DND-41 (cell line): ENCODE data around the gene DCLK2.

Source experiments
- ATAC-seq: fragments of 200-7000 bp; cut with Tn5 transposase; 3 replicates; pipeline ENCODE4 v1.9.1; 2021; ENCODE audit warnings: low read depth; ENCODE audit not compliant: insufficient read depth
- DNase-seq: peaks from one replicate; pipeline ENCODE4 v3.0.0-alpha.2; 2020
- H2AFZ ChIP-seq: 2 replicates; pipeline ENCODE4 v1.6.0; 2012; ENCODE audit warnings: low read depth, low read length
- H3K27ac ChIP-seq: 2 replicates; pipeline ENCODE4 v1.5.1; 2012; ENCODE audit warnings: low read length, inconsistent platforms
- H3K27me3 ChIP-seq: fragments of 200-600 bp; sonication (generic); 2 replicates; pipeline ENCODE4 v1.6.0; 2012; ENCODE audit warnings: low read length, mild to moderate bottlenecking, inconsistent platforms; ENCODE audit not compliant: insufficient read depth, poor library complexity
- H3K36me3 ChIP-seq: 2 replicates; pipeline ENCODE4 v1.5.1; 2012; ENCODE audit warnings: low read length, inconsistent platforms; ENCODE audit not compliant: insufficient read depth
- H3K4me1 ChIP-seq: 2 replicates; pipeline ENCODE4 v1.5.1; 2012; ENCODE audit warnings: mild to moderate bottlenecking, low read length; ENCODE audit not compliant: insufficient read depth
- H3K4me2 ChIP-seq: 2 replicates; pipeline ENCODE4 v1.6.0; 2012; ENCODE audit warnings: mild to moderate bottlenecking, moderate library complexity, low read length, inconsistent platforms; ENCODE audit not compliant: insufficient read depth
- H3K4me3 ChIP-seq, 2 experiments: fragments of 200-600 bp in 1 of 2; shearing (Covaris generic) in 1 of 2; 2 replicates each; pipeline ENCODE4 v1.5.1; 2012 to 2016; ENCODE audit warnings: inconsistent platforms in 2 of 2, low read length in 2 of 2, mild to moderate bottlenecking in 2 of 2, low read depth in 1 of 2, moderate library complexity in 1 of 2
- H3K79me2 ChIP-seq: 2 replicates; pipeline ENCODE4 v1.6.0; 2012; ENCODE audit warnings: low read length, inconsistent platforms; ENCODE audit not compliant: insufficient read depth
- H3K9ac ChIP-seq: 2 replicates; pipeline ENCODE4 v1.6.0; 2012; ENCODE audit warnings: low read depth, mild to moderate bottlenecking, inconsistent platforms, low read length, moderate library complexity
- H3K9me3 ChIP-seq: 2 replicates; pipeline ENCODE4 v1.5.1; 2012; ENCODE audit warnings: low read length, moderate library complexity, mild to moderate bottlenecking, inconsistent platforms; ENCODE audit not compliant: insufficient read depth, severe bottlenecking
- H4K20me1 ChIP-seq: 2 replicates; pipeline ENCODE4 v1.6.0; 2012; ENCODE audit warnings: low read length; ENCODE audit not compliant: insufficient read depth
- EZH2 ChIP-seq: IDR thresholded peaks from 3 replicates; pipeline ENCODE4 v1.6.1; 2012; ENCODE audit warnings: borderline replicate concordance, low read depth, mild to moderate bottlenecking, moderate library complexity, low read length, inconsistent platforms; ENCODE audit not compliant: severe bottlenecking
- TF ChIP-seq, protein P1 (sequence below): IDR thresholded peaks from 2 replicates; pipeline ENCODE4 v1.5.1; 2012; ENCODE audit warnings: borderline replicate concordance, low read length, moderate library complexity, mild to moderate bottlenecking; ENCODE audit not compliant: poor library complexity, severe bottlenecking; ENCODE audit errors: extremely low read depth

DCLK2 gene

DNA sequence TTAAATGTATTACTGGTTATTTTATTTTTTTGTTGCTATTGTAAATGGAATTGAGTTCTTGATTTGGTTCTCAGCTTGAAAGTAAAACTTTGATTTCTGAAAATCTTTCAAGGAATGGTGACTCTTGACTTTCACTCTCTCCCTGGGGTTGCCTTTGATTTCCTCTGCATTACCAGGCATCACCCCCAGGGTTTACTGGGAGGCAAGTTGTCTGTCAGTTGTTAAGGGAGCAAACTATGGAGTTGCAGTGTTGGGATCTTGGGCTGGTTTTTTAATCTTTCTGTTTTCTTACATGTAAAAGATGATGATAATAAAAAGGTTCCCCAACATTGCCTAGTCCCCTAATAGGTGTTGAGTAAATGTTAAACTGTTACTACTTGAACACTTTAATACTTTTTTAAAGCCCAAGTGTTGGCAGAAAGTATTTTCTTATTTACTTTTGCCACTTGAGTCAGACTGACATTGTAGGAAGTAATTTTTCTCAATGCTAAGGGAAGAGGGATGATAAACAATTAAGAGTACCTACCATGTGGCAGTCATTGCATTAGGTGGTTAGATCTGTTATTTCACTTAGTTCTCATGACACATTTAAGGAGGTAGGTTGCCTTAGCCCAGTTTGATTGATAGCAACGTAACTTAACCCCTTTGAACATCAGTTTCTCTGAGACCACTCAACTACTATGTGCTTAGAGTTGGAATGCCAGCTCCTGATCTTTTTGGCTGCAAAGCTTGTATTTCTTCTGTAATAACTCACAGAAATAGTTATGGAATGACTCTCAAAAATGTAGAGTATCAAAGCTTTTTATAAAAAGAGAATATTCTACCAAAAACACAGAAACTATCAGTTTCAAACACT, 67.1 kb downstream of the DCLK2 start:
- ATAC-seq, result no peak
- TF ChIP-seq, protein P1, sequence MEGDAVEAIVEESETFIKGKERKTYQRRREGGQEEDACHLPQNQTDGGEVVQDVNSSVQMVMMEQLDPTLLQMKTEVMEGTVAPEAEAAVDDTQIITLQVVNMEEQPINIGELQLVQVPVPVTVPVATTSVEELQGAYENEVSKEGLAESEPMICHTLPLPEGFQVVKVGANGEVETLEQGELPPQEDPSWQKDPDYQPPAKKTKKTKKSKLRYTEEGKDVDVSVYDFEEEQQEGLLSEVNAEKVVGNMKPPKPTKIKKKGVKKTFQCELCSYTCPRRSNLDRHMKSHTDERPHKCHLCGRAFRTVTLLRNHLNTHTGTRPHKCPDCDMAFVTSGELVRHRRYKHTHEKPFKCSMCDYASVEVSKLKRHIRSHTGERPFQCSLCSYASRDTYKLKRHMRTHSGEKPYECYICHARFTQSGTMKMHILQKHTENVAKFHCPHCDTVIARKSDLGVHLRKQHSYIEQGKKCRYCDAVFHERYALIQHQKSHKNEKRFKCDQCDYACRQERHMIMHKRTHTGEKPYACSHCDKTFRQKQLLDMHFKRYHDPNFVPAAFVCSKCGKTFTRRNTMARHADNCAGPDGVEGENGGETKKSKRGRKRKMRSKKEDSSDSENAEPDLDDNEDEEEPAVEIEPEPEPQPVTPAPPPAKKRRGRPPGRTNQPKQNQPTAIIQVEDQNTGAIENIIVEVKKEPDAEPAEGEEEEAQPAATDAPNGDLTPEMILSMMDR, result no peak
- TF ChIP-seq EZH2, result no peak
- DNase-seq, result no peak
- no peaks in the 10 kb centered on the region for H3K27me3 ChIP-seq
- no peaks in the 10 kb centered on the region for H3K9me3 ChIP-seq
- H3K79me2 ChIP-seq, result no peaks in the 10 kb centered on the region
- no peak overlapping the region for H2AFZ ChIP-seq
- H3K4me2 ChIP-seq, result no peak overlapping the region
- H3K4me1 ChIP-seq, result no peaks in the 10 kb centered on the region
- H3K4me3 ChIP-seq, result no peak overlapping the region
- no peak overlapping the region for H3K27ac ChIP-seq
- H3K9ac ChIP-seq, result no peak overlapping the region
- H3K36me3 ChIP-seq, result no peaks in the 10 kb centered on the region
- no peaks in the 10 kb centered on the region for H4K20me1 ChIP-seq

GRCh38 chr4:150145946-150146340, 67.7 kb downstream of the DCLK2 start:
- no peak for DNase-seq
- H3K4me2 ChIP-seq, result no peak overlapping the region
- H3K4me1 ChIP-seq, result no peaks in the 10 kb centered on the region
- TF ChIP-seq EZH2, result no peak
- TF ChIP-seq, protein P1, result no peak
- H3K27me3 ChIP-seq, result no peaks in the 10 kb centered on the region
- no peaks in the 10 kb centered on the region for H3K36me3 ChIP-seq
- no peaks in the 10 kb centered on the region for H3K9me3 ChIP-seq
- H3K27ac ChIP-seq, result no peak overlapping the region
- no peaks in the 10 kb centered on the region for H4K20me1 ChIP-seq
- H2AFZ ChIP-seq, result no peak overlapping the region
- H3K4me3 ChIP-seq, result no peak overlapping the region
- H3K9ac ChIP-seq, result no peak overlapping the region
- ATAC-seq, result no peak
- H3K79me2 ChIP-seq, result no peaks in the 10 kb centered on the region

GRCh38 chr4:150149381-150149780, 71.1 kb downstream of the DCLK2 start:
- H2AFZ ChIP-seq, result no peak overlapping the region
- DNase-seq (no peak), ATAC-seq (no peak)
- no peak overlapping the region for H3K4me3 ChIP-seq
- no peaks in the 10 kb centered on the region for H3K4me1 ChIP-seq
- no peaks in the 10 kb centered on the region for H3K9me3 ChIP-seq
- H3K36me3 ChIP-seq, result no peaks in the 10 kb centered on the region
- H3K79me2 ChIP-seq, result no peaks in the 10 kb centered on the region
- H3K27ac ChIP-seq, result no peak overlapping the region
- H3K27me3 ChIP-seq, result no peaks in the 10 kb centered on the region
- no peaks in the 10 kb centered on the region for H4K20me1 ChIP-seq
- TF ChIP-seq, protein P1, result no peak
- TF ChIP-seq EZH2, result no peak
- H3K4me2 ChIP-seq, result no peak overlapping the region
- H3K9ac ChIP-seq, result no peak overlapping the region
